Activated naive CD8-positive, alpha-beta T cell treated with anti-CD3 and anti-CD28 coated beads, Interleukin-2, amount 50 U/mL, for 24 hours (primary cell): ENCODE measurements around the gene HABP4.

ENCODE experiments used
- ATAC-seq: fragments of 150-1000 bp; cut with Tn5 transposase; one replicate; pipeline ENCODE4 v1.10.0; 2021
- DNase-seq: peaks from one replicate; pipeline ENCODE4 v3.0.0; 2021
- H3K27ac Mint-ChIP-seq: one replicate; pipeline ENCODE4 v1.8.0; 2021; ENCODE audit warnings: mild to moderate bottlenecking, mixed read lengths
- H3K27me3 Mint-ChIP-seq: one replicate; pipeline ENCODE4 v1.8.0; 2021; ENCODE audit warnings: mixed read lengths
- H3K36me3 Mint-ChIP-seq: one replicate; pipeline ENCODE4 v1.8.0; 2021; ENCODE audit warnings: low read depth, mixed read lengths
- H3K4me1 Mint-ChIP-seq: one replicate; pipeline ENCODE4 v1.8.0; 2021; ENCODE audit warnings: mixed read lengths
- H3K4me3 Mint-ChIP-seq: one replicate; pipeline ENCODE4 v1.8.0; 2021; ENCODE audit warnings: mild to moderate bottlenecking, moderate library complexity, mixed read lengths
- H3K9me3 Mint-ChIP-seq: one replicate; pipeline ENCODE4 v1.8.0; 2021; ENCODE audit warnings: mixed read lengths

The HABP4 gene, protein sequence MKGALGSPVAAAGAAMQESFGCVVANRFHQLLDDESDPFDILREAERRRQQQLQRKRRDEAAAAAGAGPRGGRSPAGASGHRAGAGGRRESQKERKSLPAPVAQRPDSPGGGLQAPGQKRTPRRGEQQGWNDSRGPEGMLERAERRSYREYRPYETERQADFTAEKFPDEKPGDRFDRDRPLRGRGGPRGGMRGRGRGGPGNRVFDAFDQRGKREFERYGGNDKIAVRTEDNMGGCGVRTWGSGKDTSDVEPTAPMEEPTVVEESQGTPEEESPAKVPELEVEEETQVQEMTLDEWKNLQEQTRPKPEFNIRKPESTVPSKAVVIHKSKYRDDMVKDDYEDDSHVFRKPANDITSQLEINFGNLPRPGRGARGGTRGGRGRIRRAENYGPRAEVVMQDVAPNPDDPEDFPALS

DNA sequence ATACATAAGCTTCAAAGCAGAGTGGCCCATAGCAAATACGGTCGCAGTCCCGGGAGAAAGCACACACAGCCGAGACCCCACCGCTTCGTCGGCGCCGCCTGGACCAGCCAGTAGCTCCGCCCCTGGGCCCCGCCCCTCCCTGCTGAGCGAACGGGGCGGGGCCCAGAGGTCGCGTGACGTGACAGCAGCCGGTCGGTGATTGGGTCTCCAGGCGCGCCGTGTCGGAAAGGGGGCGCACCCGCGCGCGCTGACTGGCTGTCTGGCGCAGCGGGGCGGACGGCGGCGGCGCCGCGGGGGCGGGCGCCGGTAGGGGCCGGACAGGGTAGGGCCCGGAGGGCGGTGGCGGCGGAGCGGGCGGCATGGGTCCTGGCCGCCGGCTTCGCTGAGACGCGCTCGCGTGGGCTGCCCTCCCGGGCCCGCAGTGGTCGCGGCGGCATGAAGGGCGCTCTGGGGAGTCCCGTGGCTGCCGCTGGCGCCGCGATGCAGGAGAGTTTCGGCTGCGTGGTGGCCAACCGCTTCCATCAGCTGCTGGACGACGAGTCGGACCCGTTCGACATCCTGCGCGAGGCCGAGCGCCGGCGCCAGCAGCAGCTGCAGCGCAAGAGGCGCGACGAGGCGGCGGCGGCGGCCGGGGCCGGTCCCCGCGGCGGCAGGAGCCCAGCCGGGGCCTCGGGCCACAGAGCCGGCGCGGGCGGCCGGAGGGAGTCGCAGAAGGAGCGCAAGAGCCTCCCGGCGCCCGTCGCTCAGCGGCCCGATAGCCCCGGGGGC lies at the start of gene HABP4:
Gene HABP4 (plus strand): TSS at position 325 of the 768 bp plus-strand sequence. CDS start 111 bp downstream, at position 436.
- Mint-ChIP-seq H3K4me1 (peaks cover 30% of the 10 kb centered on the region), H3K4me3 (peak within 1 kb of the TSS; percentile 87), H3K27ac (peak within 1 kb of the TSS; percentile 59), H3K36me3 (no peaks in the 10 kb centered on the region), H3K9me3 (no peaks in the 10 kb centered on the region), H3K27me3 (peaks cover 13% of the 10 kb centered on the region)
- ATAC-seq (peak; percentile 99), DNase-seq (peak; percentile 97)

DNA sequence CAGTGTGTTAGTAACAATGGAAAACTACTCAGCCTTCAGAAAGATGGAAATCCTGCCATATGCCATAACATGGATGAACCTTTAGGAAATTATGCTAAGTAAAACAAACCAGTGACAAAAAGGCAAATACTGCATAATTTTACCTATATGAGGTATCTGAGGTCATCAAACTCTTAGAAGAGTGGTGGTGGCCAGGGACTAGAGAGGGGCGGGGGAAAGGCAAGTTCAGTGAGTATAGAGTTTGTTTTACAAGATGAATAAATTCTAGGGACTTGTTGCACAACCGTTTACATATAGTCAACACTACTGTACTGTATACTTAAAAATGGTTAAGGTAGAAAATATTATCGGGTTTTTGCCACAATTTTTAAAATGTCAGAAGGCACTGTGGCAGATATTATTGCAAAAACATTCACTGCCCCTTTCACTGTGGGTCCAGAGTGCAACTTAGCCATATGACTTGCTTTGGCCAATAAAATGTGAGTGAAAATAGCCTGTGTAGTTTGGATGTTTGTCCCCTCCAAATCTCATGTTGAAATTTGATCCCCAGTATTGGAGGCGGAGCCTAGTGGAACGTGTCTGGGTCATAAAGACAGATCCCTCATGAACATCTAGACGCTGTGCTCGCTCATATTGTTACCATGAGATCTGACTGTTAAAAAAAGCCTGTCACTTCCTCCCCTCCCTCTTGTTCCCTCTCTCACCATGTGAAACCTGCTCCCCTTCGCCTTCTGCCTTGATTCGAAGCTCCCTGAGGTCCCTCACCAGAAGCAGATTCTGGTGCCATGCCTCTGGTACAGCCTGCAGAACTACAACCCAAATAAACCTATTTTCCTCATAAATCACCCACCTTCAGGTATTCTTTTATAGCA lies 41.3 kb upstream of the HABP4 start:
- peaks cover 32% of the 10 kb centered on the region for H3K36me3 Mint-ChIP-seq
- no peaks in the 10 kb centered on the region for H3K9me3 Mint-ChIP-seq
- no peaks in the 10 kb centered on the region for H3K27me3 Mint-ChIP-seq
- H3K4me3 Mint-ChIP-seq, result no peak overlapping the region
- peaks cover 22% of the 10 kb centered on the region for H3K4me1 Mint-ChIP-seq
- no peak overlapping the region for H3K27ac Mint-ChIP-seq
- no peak for ATAC-seq
- no peak for DNase-seq

DNA sequence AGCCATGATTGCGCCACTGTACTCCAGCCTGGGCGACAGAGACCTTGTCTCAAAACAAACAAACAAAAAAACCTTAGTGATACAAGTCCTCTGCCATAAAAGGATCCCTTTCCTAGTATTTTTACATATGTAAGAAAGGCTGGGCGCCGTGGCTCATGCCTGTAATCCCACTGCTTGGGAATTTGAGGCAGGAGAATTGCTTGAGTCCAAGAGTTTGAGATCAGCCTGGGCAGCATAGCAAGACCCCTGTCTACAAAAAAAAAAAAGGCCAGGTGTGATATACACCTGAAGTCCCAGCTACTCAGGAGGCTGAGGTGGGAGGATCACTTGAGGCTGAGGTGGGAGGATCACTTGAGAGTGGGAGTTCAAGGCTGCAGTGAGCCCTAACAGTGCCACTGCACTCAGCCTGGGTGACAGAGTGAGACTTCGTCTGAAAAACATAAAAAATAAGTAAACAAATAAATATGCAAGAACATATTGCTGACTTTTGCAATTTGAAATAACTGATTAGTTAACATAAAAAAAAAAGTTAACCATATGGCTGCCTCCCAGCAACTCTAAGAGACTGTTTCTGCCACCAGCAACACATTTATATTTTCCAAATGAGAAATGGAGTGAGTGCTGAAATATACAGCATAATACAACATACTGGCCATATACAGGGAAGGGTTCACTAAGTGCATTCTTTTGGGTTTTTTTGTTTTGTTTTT lies 38.7 kb upstream of the HABP4 start:
- ATAC-seq (no peak), DNase-seq (no peak)
- no peak overlapping the region for H3K27ac Mint-ChIP-seq
- H3K4me1 Mint-ChIP-seq, result peaks cover 39% of the 10 kb centered on the region
- H3K9me3 Mint-ChIP-seq, result no peaks in the 10 kb centered on the region
- H3K4me3 Mint-ChIP-seq, result no peak overlapping the region
- H3K27me3 Mint-ChIP-seq, result no peaks in the 10 kb centered on the region
- H3K36me3 Mint-ChIP-seq, result peaks cover 35% of the 10 kb centered on the region

DNA sequence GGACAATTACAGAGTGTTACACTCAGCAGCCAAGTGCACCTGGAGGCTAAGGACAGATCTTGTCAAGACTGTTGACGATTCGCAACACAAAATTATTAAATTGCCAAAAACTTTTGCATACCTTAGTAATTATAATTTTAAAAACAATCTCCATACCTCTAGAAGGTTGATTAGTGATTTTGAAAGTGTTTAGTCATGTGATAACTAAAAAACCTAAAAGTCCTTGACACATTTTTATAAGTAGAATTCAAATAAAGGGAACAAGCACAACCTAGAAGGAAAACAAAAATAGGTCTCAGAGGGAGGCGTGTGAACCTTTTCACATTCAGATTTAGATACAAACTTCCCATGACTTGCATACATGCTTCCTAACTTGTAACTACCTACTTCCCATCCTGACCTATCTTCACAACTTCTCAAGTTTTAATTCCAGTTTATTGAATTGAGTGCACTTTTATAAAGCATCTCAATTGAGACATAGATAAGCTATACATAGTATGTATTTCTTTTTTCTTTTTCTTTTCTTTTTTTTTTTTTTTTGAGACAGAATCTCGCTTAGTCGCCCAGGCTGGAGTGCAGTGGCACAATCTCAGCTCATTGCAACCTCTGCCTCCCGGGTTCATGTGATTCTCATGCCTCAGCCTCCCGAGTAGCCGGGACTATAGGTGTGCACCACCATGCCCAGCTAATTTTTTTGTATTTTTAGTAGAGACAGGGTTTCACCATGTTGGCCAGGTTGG lies 37.6 kb upstream of the HABP4 start:
- H3K27ac Mint-ChIP-seq, result no peak overlapping the region
- no peak for DNase-seq
- H3K27me3 Mint-ChIP-seq, result no peaks in the 10 kb centered on the region
- H3K4me1 Mint-ChIP-seq, result peaks cover 42% of the 10 kb centered on the region
- no peaks in the 10 kb centered on the region for H3K9me3 Mint-ChIP-seq
- peaks cover 38% of the 10 kb centered on the region for H3K36me3 Mint-ChIP-seq
- no peak for ATAC-seq
- H3K4me3 Mint-ChIP-seq, result no peak overlapping the region

DNA sequence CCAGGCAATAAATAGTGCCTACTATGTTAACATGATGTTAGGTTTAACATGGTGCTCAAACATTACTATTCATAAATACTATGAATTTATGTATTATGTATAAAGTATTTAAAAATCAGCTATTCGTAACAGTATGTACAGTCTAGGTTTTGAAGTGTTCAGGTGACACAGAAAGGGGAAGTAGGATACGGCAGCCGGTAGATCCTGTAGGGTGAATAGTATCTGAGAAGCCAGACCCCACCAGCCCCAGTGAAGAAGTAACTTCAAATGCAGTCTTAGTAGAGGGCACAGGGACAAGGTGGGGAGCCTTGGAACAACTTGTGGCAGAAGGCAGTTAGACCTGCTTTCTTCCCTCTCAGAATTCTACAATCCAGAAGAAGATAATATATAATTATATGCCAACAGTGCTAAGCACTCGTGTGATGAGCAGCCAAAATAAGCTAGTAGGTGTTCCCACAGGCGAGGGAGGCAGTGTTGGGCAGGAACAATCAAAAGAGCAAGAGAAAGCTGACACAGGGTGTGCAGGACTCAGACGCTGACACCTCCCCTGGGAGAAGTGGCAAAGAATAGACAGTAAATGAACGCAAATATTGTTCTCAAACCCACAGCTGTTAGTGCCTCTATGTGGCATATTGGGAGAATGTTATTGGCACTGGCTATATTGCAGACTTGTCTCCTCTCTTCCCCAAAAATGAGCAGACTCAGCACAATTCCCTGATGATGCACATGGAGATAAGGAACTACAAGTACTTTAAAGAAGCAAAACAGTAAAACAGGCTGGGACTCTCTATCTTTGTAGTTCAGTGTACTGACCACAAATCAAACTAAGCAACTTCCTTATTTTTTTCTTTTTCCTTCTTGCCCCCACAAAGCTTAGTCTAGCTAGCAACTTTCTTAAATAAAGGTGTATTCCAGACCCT lies 36.4 kb upstream of the HABP4 start:
- Mint-ChIP-seq H3K9me3 (no peaks in the 10 kb centered on the region), H3K27me3 (no peaks in the 10 kb centered on the region), H3K4me1 (peaks cover 41% of the 10 kb centered on the region), H3K36me3 (peaks cover 32% of the 10 kb centered on the region), H3K27ac (no peak overlapping the region), H3K4me3 (peak overlapping the region; percentile 57)
- no peak for DNase-seq
- no peak for ATAC-seq

DNA sequence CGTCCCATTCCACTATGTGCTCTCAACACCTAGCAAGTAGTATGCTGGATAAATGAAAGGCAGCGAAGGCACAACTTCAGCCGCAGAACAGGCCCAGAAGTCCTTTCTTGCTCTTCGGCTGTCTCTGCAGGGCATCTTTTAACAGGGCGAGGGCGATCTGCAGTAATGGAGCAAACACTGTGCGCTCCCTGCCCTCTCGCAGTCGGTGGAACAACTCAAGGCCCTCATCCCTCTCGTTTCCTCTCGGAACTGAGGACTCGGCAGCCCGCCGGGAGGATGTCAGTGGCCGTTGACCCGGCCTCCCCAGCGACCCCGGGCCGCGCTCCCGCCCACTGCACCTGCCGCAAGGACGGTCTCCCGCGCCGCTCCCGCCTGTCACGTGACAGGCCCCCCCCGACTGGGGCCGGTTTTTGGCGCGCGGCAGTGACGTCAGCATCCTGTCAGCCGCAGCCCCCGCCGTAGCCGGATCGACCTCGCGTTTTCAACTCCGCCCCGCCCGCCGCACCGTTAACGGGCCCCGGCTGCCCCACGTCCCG lies 32.9 kb upstream of the HABP4 start:
- peak; percentile 93 for DNase-seq
- Mint-ChIP-seq H3K9me3 (no peaks in the 10 kb centered on the region), H3K4me1 (peaks cover 55% of the 10 kb centered on the region), H3K27ac (peak overlapping the region; percentile 86), H3K4me3 (peak overlapping the region; percentile 96), H3K36me3 (peaks cover 16% of the 10 kb centered on the region), H3K27me3 (no peaks in the 10 kb centered on the region)
- ATAC-seq, result peak; percentile 3

DNA sequence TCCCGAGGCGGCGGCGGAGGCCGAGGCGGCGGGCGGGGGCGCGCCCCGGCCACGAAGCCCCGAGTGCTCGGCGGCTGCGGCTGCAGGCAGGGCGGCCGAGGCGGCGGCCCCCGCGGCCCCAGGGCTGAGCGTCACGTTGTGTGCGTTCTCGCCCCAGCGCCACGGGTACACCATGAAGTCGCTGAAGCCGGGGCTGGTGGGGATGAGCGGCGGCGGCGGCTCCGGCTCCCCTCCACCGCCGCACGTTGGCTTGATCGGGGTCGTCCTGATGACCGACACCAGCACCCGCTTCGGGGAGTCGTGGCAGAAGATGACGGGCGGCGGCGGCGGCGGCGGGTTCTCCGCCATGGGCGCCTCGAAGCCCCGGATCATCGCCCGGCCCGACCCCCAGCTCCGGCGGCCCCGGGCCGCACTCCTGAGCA lies 32.3 kb upstream of the HABP4 start:
- H3K4me3 Mint-ChIP-seq, result peak overlapping the region; percentile 83
- no peak for ATAC-seq
- H3K36me3 Mint-ChIP-seq, result peaks cover 16% of the 10 kb centered on the region
- peaks cover 53% of the 10 kb centered on the region for H3K4me1 Mint-ChIP-seq
- H3K9me3 Mint-ChIP-seq, result no peaks in the 10 kb centered on the region
- H3K27me3 Mint-ChIP-seq, result no peaks in the 10 kb centered on the region
- no peak for DNase-seq
- peak overlapping the region; percentile 93 for H3K27ac Mint-ChIP-seq

DNA sequence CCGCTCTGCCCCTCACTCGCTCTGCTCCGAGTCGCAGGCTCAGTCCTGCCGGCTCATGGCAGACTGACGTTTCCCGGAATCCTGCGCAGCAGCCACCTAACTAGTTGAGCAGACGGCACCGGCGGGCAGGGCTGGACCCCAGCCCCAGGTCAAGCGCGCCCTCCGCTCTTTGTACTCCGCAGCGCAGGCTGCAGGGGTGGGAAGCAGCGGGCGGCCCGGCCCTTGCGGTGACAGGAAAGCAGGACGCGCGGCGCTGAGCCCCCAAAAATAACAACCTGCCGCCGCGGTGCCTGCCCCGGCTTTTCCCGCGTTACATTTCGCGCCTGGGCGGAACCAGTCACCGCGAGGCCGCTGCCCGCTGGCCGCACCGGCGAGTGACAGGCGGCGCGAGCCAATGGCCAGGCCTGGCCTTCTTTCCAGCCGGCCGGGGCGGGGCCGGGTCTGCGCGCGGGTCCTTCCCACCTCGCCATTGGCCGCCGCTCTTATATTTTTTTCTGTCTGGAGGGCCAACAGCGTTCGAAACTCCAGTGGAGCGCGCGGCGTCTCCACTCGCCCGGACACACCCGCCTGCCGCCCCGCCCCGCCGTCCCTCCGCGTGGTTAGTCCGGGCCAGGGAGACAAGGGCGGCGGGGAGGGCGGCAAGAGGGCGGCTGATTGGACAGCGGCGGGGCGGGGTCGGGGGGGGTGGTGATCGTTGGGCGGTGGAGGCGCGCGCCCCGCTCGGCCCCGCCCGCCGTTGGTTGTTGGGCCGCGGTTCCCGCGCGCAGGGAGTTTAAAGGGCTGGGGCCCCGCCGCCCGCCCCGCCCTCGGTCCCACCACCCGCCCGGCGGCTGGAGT lies 31.7 kb upstream of the HABP4 start, which contains the start of gene ZNF367:
Gene ZNF367 (minus strand): TSS at position 288 of the 837 bp plus-strand sequence. CDS start 338 bp downstream, outside the sequence.
- H3K4me3 Mint-ChIP-seq, result peak within 1 kb of the TSS; percentile 96
- H3K9me3 Mint-ChIP-seq, result no peaks in the 10 kb centered on the region
- no peaks in the 10 kb centered on the region for H3K27me3 Mint-ChIP-seq
- peak within 1 kb of the TSS; percentile 93 for H3K27ac Mint-ChIP-seq
- ATAC-seq (peak; percentile 85), DNase-seq (peak; percentile 94)
- H3K36me3 Mint-ChIP-seq, result peaks cover 16% of the 10 kb centered on the region
- H3K4me1 Mint-ChIP-seq, result peaks cover 49% of the 10 kb centered on the region

DNA sequence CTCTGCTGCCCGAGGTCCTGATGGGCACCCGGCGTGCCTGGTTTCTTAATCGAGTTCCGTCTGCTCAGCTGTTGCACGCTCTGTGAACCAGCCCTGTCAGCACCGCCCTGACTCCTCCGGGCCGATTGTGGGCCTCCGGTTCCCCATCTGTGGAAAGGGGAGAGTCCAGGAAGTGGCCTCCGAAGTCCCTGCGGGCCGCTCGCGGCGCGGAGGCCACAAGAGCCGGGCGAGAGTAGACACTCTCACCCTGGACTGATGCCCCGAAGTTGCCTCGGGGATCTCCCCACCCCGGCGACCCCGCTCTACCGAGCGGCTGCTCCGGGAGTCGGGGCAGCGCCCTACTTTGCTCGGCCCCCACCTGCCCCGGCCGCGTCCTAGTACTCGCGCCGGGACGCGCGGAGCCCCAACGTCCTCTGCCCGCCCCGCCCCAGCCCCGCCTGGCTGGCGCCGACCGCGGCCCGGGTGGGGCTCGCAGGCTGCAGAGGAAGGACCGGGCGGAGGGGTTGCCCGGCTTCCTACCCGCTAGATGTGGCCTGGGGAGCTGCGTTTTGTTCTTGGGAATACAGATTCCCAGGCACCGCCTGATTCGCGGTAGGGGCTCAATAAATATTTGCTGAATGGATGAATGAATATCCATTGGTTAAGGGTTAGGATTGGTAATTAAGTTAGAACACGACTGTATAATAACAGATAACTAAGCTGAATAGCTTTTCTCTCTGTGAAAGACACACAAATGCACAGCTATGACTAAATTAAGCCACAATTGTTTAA lies 30.9 kb upstream of the HABP4 start:
- peak overlapping the region; percentile 84 for H3K4me3 Mint-ChIP-seq
- no peaks in the 10 kb centered on the region for H3K9me3 Mint-ChIP-seq
- peak overlapping the region; percentile 86 for H3K27ac Mint-ChIP-seq
- DNase-seq (peak; percentile 73), ATAC-seq (peak; percentile 50)
- peaks cover 11% of the 10 kb centered on the region for H3K36me3 Mint-ChIP-seq
- no peaks in the 10 kb centered on the region for H3K27me3 Mint-ChIP-seq
- peaks cover 40% of the 10 kb centered on the region for H3K4me1 Mint-ChIP-seq

DNA sequence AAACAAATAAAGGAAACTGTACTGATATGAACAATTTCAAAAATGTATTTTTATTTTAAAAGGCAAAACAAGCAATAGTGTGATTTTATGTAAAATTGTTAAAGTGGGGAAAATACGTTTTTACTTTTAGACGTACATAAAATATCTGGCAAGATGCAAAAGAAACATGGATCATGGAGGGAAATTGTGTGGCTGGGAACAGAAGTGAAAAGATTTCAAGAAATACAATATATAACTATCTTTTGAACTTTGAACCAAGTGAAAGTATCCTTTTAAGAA lies 30.3 kb upstream of the HABP4 start:
- Mint-ChIP-seq H3K9me3 (no peaks in the 10 kb centered on the region), H3K27ac (peak overlapping the region; percentile 80), H3K36me3 (peaks cover 11% of the 10 kb centered on the region), H3K27me3 (no peaks in the 10 kb centered on the region), H3K4me3 (peak overlapping the region; percentile 84), H3K4me1 (peaks cover 35% of the 10 kb centered on the region)
- DNase-seq, result no peak
- no peak for ATAC-seq

DNA sequence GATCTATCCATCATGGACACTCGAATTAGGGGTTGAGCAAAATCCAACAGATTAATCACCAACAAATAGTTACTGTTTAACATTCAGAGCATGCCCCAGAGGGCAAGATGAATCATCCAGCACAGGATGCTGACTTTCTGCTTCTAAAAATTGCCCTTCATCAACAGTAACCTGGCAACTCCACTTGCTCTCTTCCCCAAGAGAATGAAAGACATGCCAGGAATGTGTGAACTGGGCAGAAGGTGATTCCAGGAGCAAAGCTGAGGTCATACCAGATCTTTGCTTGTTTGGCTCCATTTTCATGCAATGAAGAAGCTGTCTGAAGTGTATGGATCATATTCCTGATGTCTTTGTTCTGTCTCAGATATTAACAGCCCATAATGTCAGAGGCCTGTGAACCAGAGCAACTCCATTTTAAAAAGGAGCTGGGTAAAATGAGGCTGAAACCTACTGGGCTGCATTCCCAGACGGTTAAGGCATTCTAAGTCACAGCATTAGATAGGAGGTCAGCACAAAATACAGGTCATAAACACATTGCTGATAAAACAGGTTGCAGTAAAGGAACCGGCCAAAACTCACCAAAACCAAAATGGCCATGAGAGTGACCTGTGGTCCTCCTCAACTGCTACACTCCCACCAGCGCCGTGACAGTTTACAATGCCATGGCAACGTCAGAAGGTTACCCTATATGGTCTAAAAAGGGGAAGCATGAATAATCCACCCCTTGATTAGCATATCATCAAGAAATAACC lies 29.3 kb upstream of the HABP4 start:
- H3K4me3 Mint-ChIP-seq, result peak overlapping the region; percentile 84
- peaks cover 36% of the 10 kb centered on the region for H3K4me1 Mint-ChIP-seq
- H3K27ac Mint-ChIP-seq, result peak overlapping the region; percentile 80
- H3K9me3 Mint-ChIP-seq, result no peaks in the 10 kb centered on the region
- no peaks in the 10 kb centered on the region for H3K27me3 Mint-ChIP-seq
- no peak for ATAC-seq
- H3K36me3 Mint-ChIP-seq, result peaks cover 11% of the 10 kb centered on the region
- DNase-seq, result no peak
